ENCODE measurements around the gene RPS21. TPM values are rescaled to one million over a fixed set of nuclear protein-coding genes. Genes with fewer than 3 reads are reported as not detected.

RPS21 gene
- total RNA-seq, 2 experiments from 2014 or later, result 3,015 to 3,210 TPM

DNA sequence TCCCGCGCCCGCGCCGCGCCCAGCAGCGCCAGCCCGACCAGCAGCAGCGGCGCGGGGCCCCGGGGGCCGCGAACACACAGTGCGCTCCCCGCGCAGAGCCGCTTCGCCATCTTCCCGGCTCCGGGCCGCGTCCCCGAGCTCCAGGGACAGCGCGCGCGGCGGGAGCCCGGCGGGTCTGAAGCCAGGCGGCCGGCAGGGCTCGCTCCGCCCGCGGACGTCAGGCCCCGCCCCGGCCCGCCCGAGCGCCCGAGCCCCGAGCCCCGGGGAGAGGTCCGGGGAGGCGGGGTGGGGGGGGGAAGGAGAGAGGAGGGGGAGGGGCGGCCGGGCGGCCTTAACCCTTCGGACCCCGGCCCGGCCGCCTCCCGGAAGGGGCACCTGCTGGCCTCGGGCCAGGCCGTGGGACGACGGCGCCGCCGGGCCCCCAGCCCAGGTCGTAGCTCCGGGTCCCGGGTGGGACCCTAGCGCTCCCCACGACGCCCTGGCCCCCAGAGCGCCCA is 19.7 kb upstream of the RPS21 start, which contains the start of gene LAMA5:
LAMA5 (minus strand) TSS at position 177 of the 497 bp plus-strand sequence; CDS start at position 110, 67 bp downstream.
- CTCF ChIA-PET, result no interaction called here

DNA sequence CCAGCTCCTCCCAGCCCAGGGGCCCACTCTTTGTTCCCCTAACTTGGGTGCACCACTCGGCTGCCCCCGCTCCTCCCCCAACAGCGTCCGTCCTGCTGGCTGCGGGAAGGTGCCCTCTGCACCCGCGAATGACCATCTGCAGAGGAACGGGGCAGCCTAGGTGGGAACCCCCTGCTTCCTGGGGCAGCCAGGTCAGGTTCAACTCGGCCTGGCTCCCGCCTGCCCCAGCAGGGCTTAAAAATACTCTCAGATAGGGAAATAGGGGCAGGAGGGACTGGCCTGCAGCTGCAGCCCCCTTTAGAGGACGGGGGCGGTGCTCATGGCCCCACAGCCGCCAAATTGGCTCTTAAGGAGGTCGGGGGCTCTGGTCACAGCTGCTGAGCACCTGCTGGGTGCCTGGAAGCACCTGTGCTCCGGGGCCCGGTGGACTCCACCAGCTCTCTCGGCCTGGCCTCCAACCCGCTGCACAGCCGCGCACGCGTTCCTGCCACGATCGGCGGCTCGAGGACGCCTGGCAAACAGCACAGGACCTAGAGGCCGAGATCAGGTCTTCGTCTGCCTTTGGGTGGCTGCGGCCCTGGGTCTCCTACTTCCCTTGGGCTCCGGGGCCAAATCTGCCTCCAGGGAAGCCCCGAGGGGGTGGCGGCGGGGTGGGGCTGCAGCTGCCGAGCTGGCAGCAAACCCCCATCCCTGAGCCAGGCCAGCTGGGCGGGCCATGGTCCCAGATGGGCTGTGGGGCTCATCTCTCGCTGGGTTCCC is 19.1 kb upstream of the RPS21 start:
- Histone ChIP-seq H3K4me1 (ENCODE audit: insufficient read depth, low read length) (peaks cover 26% of the 10 kb centered on the region), H3K4me3 (ENCODE audit: low read length) (peak overlapping the region; percentile 40), H3K27me3 (ENCODE audit: control insufficient read depth in 1 of 2, insufficient read depth in 2 of 2, low read length in 2 of 2) (peaks cover 42 to 49% of the 10 kb centered on the region in 2 experiments), H3K36me3 (ENCODE audit: insufficient read depth, low read length) (no peaks in the 10 kb centered on the region), H3K9me3 (ENCODE audit: control insufficient read depth in 1 of 2, insufficient read depth in 1 of 2, low read length in 2 of 2) (peaks cover 0 to 13% of the 10 kb centered on the region in 2 experiments), H3K27ac (ENCODE audit: low read depth in 1 of 2, low read length in 2 of 2) (no peak overlapping the region)
- no peak for ATAC-seq (ENCODE audit: poor library complexity)
- CTCF ChIA-PET, result interaction anchor here (0.6 kb wide), 1 partner anchor 14 kb away, joined by 4 read pairs; no protein-coding TSS in a partner anchor
- peak overlapping the region; percentile 68 for H3K4me3 Mint-ChIP-seq
- POLR2A ChIA-PET, result interaction anchor here (0.6 kb wide), 1 partner anchor 109 kb away, joined by 3 read pairs; no protein-coding TSS in a partner anchor
- TF ChIP-seq, protein P1, sequence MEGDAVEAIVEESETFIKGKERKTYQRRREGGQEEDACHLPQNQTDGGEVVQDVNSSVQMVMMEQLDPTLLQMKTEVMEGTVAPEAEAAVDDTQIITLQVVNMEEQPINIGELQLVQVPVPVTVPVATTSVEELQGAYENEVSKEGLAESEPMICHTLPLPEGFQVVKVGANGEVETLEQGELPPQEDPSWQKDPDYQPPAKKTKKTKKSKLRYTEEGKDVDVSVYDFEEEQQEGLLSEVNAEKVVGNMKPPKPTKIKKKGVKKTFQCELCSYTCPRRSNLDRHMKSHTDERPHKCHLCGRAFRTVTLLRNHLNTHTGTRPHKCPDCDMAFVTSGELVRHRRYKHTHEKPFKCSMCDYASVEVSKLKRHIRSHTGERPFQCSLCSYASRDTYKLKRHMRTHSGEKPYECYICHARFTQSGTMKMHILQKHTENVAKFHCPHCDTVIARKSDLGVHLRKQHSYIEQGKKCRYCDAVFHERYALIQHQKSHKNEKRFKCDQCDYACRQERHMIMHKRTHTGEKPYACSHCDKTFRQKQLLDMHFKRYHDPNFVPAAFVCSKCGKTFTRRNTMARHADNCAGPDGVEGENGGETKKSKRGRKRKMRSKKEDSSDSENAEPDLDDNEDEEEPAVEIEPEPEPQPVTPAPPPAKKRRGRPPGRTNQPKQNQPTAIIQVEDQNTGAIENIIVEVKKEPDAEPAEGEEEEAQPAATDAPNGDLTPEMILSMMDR (IDR thresholded peaks at IDR 0.05), result no peak
- H3K27ac Mint-ChIP-seq, result no peak overlapping the region
- intact Hi-C loops (cut with DNase I, micrococcal nuclease), result loop anchor here in 1 of 2 experiments (5.0 kb wide), 1 partner anchor 66 kb away; the partner anchor contains the start of gene ADRM1
- no peaks in the 10 kb centered on the region for H3K9me3 Mint-ChIP-seq
- no peaks in the 10 kb centered on the region for H3K36me3 Mint-ChIP-seq (ENCODE audit: low read depth)
- peaks cover 31% of the 10 kb centered on the region for H3K27me3 Mint-ChIP-seq
- peaks cover 4% of the 10 kb centered on the region for H3K4me1 Mint-ChIP-seq (ENCODE audit: low read depth)
- DNase-seq, result peak in 1 of 14 experiments; percentile 38

More for the DNA sequence above, 19.7 kb upstream of the RPS21 start, which contains the start of gene LAMA5:
- no peaks in the 10 kb centered on the region for H3K9me3 Mint-ChIP-seq
- Histone ChIP-seq H3K4me1 (ENCODE audit: insufficient read depth, low read length) (peaks cover 26% of the 10 kb centered on the region), H3K9me3 (ENCODE audit: control insufficient read depth in 1 of 2, insufficient read depth in 1 of 2, low read length in 2 of 2) (peaks cover 0 to 13% of the 10 kb centered on the region in 2 experiments), H3K27me3 (ENCODE audit: control insufficient read depth in 1 of 2, insufficient read depth in 2 of 2, low read length in 2 of 2) (peaks cover 42 to 49% of the 10 kb centered on the region in 2 experiments), H3K4me3 (ENCODE audit: low read length) (peak within 1 kb of the TSS; percentile 40), H3K27ac (ENCODE audit: low read depth in 1 of 2, low read length in 2 of 2) (no peak within 1 kb of the TSS), H3K36me3 (ENCODE audit: insufficient read depth, low read length) (no peaks in the 10 kb centered on the region)
- TF ChIP-seq, protein P1 (IDR thresholded peaks at IDR 0.05), result no peak
- no peak within 1 kb of the TSS for H3K27ac Mint-ChIP-seq
- H3K4me1 Mint-ChIP-seq (ENCODE audit: low read depth), result peaks cover 4% of the 10 kb centered on the region
- ATAC-seq (ENCODE audit: poor library complexity) (peak; percentile 46), DNase-seq (peak in 3 of 14 experiments; percentile 13 to 45 (median 41))
- peaks cover 34% of the 10 kb centered on the region for H3K27me3 Mint-ChIP-seq
- POLR2A ChIA-PET, result no interaction called here
- intact Hi-C loops (cut with DNase I, micrococcal nuclease), result loop anchor here in 1 of 2 experiments (5.0 kb wide), 1 partner anchor 65 kb away; the partner anchor contains the start of gene ADRM1
- no peaks in the 10 kb centered on the region for H3K36me3 Mint-ChIP-seq (ENCODE audit: low read depth)
- H3K4me3 Mint-ChIP-seq, result peak within 1 kb of the TSS; percentile 68

DNA sequence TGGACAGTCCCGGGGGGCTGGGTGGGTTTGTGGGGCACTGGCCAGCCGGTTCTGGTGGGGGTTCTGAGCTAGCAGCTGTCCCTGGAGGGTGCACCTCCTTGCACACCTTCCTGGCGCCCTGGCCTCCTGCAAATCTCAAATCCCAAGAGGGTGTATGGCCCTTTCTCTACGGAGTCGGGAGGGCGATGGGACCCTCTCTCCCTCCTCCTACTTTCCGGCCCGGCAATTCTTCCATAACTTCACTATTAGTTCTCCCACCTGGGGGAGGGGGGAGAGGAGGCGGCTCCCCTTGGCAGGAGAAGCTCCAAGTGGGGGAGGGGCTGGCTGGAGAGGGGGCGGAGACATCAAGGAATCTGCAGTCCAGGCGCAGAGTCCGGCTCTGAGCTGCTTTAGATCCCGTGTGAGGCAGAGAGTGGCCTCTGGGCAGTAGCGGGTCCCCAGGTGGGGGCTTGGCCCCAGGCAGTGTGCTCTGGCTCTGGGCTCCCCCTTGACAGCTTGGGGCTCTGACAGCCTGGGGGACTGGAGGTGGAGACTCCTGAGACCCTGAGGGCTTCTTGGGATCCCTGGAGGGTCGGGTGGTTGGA is 18.4 kb upstream of the RPS21 start:
- no peak overlapping the region for H3K4me3 ChIP-seq (ENCODE audit: low read length)
- H3K36me3 ChIP-seq (ENCODE audit: insufficient read depth, low read length), result no peaks in the 10 kb centered on the region
- peak overlapping the region; percentile 54 for H3K4me3 Mint-ChIP-seq
- no peaks in the 10 kb centered on the region for H3K9me3 Mint-ChIP-seq
- H3K27me3 Mint-ChIP-seq, result peaks cover 33% of the 10 kb centered on the region
- H3K4me1 ChIP-seq (ENCODE audit: insufficient read depth, low read length), result peaks cover 26% of the 10 kb centered on the region
- H3K4me1 Mint-ChIP-seq (ENCODE audit: low read depth), result peaks cover 4% of the 10 kb centered on the region
- H3K27ac Mint-ChIP-seq, result no peak overlapping the region
- peaks cover 42 to 49% of the 10 kb centered on the region in 2 experiments for H3K27me3 ChIP-seq (ENCODE audit: control insufficient read depth in 1 of 2, insufficient read depth in 2 of 2, low read length in 2 of 2)
- peaks cover 0 to 13% of the 10 kb centered on the region in 2 experiments for H3K9me3 ChIP-seq (ENCODE audit: control insufficient read depth in 1 of 2, insufficient read depth in 1 of 2, low read length in 2 of 2)
- no peaks in the 10 kb centered on the region for H3K36me3 Mint-ChIP-seq (ENCODE audit: low read depth)
- intact Hi-C loops (cut with DNase I, micrococcal nuclease), result loop anchor here in 1 of 2 experiments (5.0 kb wide), 1 partner anchor 66 kb away; the partner anchor contains the start of gene ADRM1
- ChIA-PET POLR2A (interaction anchor here (0.6 kb wide), 1 partner anchor 110 kb away, joined by 3 read pairs; no protein-coding TSS in a partner anchor), CTCF (interaction anchor here (0.6 kb wide), 1 partner anchor 14 kb away, joined by 4 read pairs; no protein-coding TSS in a partner anchor)
- H3K27ac ChIP-seq (ENCODE audit: low read depth in 1 of 2, low read length in 2 of 2), result no peak overlapping the region
- no peak for DNase-seq
- TF ChIP-seq, protein P1 (IDR thresholded peaks at IDR 0.05), result no peak
- ATAC-seq (ENCODE audit: poor library complexity), result no peak
